ENCODE data around the gene GRM5. TPM values are rescaled to one million over a fixed set of nuclear protein-coding genes. Genes with fewer than 3 reads are reported as not detected.
A peak's percentile ranks its signal among the peaks of the same experiment; 100 is the strongest.

GRM5 gene
- total and polyA plus RNA-seq, 2 donors (not counting 1 experiment from before 2014, with no cell fraction given) = 0.01 TPM; not detected in 1

DNA sequence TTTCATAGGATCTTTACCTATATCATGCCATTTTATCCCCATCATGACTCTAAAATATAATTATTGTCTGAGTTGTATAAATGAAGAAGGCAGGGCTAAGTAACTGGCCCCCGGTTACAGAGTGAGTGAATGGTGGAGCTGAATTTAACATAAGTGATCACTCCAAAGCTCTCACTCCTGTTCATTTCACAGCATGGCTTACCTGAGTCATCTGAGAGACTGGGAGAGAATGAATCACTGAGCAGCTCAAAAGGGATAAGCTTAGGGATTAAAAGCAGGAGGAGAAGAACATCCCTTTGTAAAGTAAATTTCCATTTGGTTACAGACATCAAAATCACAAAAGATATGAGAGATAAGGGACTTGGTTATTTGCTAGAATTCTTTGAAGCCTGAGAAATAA is 434.3 kb downstream of the GRM5 start:
- Histone ChIP-seq H3K79me2 (ENCODE audit: control insufficient read depth, insufficient read depth, low read length) (no peaks in the 10 kb centered on the region), H3K4me2 (ENCODE audit: extremely low read depth, insufficient read depth, low read length) (no peak overlapping the region), H3K36me3 (ENCODE audit: control insufficient read depth, insufficient read depth, low read length) (no peaks in the 10 kb centered on the region), H2AFZ (ENCODE audit: low read length) (no peak overlapping the region), H3K27ac (ENCODE audit: insufficient read depth, low read length) (no peak overlapping the region), H3K27me3 (ENCODE audit: control insufficient read depth, insufficient read depth, low read length) (no peaks in the 10 kb centered on the region), H3K4me1 (ENCODE audit: control insufficient read depth, extremely low read depth, insufficient read depth, low read length) (no peaks in the 10 kb centered on the region), H3K9me3 (ENCODE audit: control insufficient read depth, insufficient read depth, low read depth, low read length) (no peaks in the 10 kb centered on the region), H3K9ac (ENCODE audit: insufficient read depth, low read length) (no peak overlapping the region), H4K20me1 (ENCODE audit: control insufficient read depth, extremely low read depth, insufficient read depth, low read length) (no peaks in the 10 kb centered on the region), H3K4me3 (replicated peaks in 1 of 4; ENCODE audit: control extremely low read depth in 1 of 4, insufficient read depth in 1 of 4, low read depth in 3 of 4, low read length in 4 of 4) (no peak overlapping the region)
- TF ChIP-seq, protein P1, sequence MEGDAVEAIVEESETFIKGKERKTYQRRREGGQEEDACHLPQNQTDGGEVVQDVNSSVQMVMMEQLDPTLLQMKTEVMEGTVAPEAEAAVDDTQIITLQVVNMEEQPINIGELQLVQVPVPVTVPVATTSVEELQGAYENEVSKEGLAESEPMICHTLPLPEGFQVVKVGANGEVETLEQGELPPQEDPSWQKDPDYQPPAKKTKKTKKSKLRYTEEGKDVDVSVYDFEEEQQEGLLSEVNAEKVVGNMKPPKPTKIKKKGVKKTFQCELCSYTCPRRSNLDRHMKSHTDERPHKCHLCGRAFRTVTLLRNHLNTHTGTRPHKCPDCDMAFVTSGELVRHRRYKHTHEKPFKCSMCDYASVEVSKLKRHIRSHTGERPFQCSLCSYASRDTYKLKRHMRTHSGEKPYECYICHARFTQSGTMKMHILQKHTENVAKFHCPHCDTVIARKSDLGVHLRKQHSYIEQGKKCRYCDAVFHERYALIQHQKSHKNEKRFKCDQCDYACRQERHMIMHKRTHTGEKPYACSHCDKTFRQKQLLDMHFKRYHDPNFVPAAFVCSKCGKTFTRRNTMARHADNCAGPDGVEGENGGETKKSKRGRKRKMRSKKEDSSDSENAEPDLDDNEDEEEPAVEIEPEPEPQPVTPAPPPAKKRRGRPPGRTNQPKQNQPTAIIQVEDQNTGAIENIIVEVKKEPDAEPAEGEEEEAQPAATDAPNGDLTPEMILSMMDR (conservative IDR thresholded peaks at IDR 0.05 in 1 of 2, IDR thresholded peaks at IDR 0.05 in 1 of 2; ENCODE audit: low read depth in 1 of 2, low read length in 2 of 2) = no peak
- TF ChIP-seq EZH2 (IDR thresholded peaks at IDR 0.05; ENCODE audit: low read length, missing control alignments) = no peak
- peak in 1 of 2 donors; percentile 53 for DNase-seq (ENCODE audit: low read depth in 2 of 2)

- Histone ChIP-seq H3K36me3 (ENCODE audit: control insufficient read depth, insufficient read depth, low read length) (no peaks in the 10 kb centered on the region), H3K9me3 (ENCODE audit: control insufficient read depth, insufficient read depth, low read depth, low read length) (no peaks in the 10 kb centered on the region), H2AFZ (ENCODE audit: low read length) (no peak overlapping the region), H3K27ac (ENCODE audit: insufficient read depth, low read length) (no peak overlapping the region), H4K20me1 (ENCODE audit: control insufficient read depth, extremely low read depth, insufficient read depth, low read length) (no peaks in the 10 kb centered on the region), H3K9ac (ENCODE audit: insufficient read depth, low read length) (no peak overlapping the region), H3K4me1 (ENCODE audit: control insufficient read depth, extremely low read depth, insufficient read depth, low read length) (no peaks in the 10 kb centered on the region), H3K4me2 (ENCODE audit: extremely low read depth, insufficient read depth, low read length) (no peak overlapping the region), H3K4me3 (replicated peaks in 1 of 4; ENCODE audit: control extremely low read depth in 1 of 4, insufficient read depth in 1 of 4, low read depth in 3 of 4, low read length in 4 of 4) (no peak overlapping the region), H3K79me2 (ENCODE audit: control insufficient read depth, insufficient read depth, low read length) (no peaks in the 10 kb centered on the region), H3K27me3 (ENCODE audit: control insufficient read depth, insufficient read depth, low read length) (no peaks in the 10 kb centered on the region)
- TF ChIP-seq, protein P1 (conservative IDR thresholded peaks at IDR 0.05 in 1 of 2, IDR thresholded peaks at IDR 0.05 in 1 of 2; ENCODE audit: low read depth in 1 of 2, low read length in 2 of 2) = no peak
- no peak for TF ChIP-seq EZH2 (IDR thresholded peaks at IDR 0.05; ENCODE audit: low read length, missing control alignments)
- peak in 1 of 2 donors; percentile 36 for DNase-seq (ENCODE audit: low read depth in 2 of 2)
Observed at GRCh38 chr11:88629496-88629895, 436.3 kb downstream of the GRM5 start.

- TF ChIP-seq, protein P1 (conservative IDR thresholded peaks at IDR 0.05 in 1 of 2, IDR thresholded peaks at IDR 0.05 in 1 of 2; ENCODE audit: low read depth in 1 of 2, low read length in 2 of 2) = no peak
- TF ChIP-seq EZH2 (IDR thresholded peaks at IDR 0.05; ENCODE audit: low read length, missing control alignments) = no peak
- peak; percentile 18 to 40 for DNase-seq (ENCODE audit: low read depth in 2 of 2)
- Histone ChIP-seq H3K4me1 (ENCODE audit: control insufficient read depth, extremely low read depth, insufficient read depth, low read length) (no peaks in the 10 kb centered on the region), H3K27ac (ENCODE audit: insufficient read depth, low read length) (no peak overlapping the region), H3K4me3 (replicated peaks in 1 of 4; ENCODE audit: control extremely low read depth in 1 of 4, insufficient read depth in 1 of 4, low read depth in 3 of 4, low read length in 4 of 4) (no peak overlapping the region), H3K9me3 (ENCODE audit: control insufficient read depth, insufficient read depth, low read depth, low read length) (no peaks in the 10 kb centered on the region), H3K27me3 (ENCODE audit: control insufficient read depth, insufficient read depth, low read length) (no peaks in the 10 kb centered on the region), H2AFZ (ENCODE audit: low read length) (no peak overlapping the region), H3K4me2 (ENCODE audit: extremely low read depth, insufficient read depth, low read length) (peak overlapping the region; percentile 8), H4K20me1 (ENCODE audit: control insufficient read depth, extremely low read depth, insufficient read depth, low read length) (no peaks in the 10 kb centered on the region), H3K79me2 (ENCODE audit: control insufficient read depth, insufficient read depth, low read length) (no peaks in the 10 kb centered on the region), H3K36me3 (ENCODE audit: control insufficient read depth, insufficient read depth, low read length) (no peaks in the 10 kb centered on the region), H3K9ac (ENCODE audit: insufficient read depth, low read length) (no peak overlapping the region)
Observed at GRCh38 chr11:88626216-88626615, 439.6 kb downstream of the GRM5 start.
